Cerebellar nuclear complex (tissue), 1 donor: ENCODE results near the gene MAGEA2.
"Not testable (repeated sequence)": the region's sequence is repeated elsewhere in the genome, so short reads cannot be mapped to it uniquely, and the experiment has no call there.

Source experiments
- DNase-seq, 2 experiments: peaks; one replicate each; lab custom pipeline; 2025; lab: John Stamatoyannopoulos, UW

MAGEA2 gene

DNA sequence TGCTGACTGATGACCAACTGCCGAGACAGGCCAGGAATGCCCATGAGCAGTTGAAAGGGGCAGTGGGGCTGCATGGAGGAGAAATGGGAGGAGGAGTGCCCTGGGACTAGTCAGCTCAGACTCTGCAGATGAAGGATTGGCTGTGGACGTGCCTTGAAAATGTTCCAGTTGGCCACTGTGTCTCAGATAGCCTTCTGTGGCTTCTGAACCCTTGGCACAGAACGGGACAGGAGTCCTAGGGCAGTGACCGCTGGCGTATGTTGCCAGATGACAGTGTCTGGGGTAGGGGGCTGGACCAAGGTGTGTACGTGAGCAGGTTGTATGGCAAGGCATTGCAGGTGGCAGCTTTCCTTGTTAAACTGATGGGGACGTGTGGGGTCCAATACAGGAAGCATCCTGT lies 47.1 kb downstream of the MAGEA2 start:
- not testable (repeated sequence) for DNase-seq

DNA sequence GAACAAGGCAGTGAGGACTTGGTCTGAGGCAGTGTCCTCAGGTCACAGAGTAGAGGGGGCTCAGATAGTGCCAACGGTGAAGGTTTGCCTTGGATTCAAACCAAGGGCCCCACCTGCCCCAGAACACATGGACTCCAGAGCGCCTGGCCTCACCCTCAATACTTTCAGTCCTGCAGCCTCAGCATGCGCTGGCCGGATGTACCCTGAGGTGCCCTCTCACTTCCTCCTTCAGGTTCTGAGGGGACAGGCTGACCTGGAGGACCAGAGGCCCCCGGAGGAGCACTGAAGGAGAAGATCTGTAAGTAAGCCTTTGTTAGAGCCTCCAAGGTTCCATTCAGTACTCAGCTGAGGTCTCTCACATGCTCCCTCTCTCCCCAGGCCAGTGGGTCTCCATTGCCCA lies 53.3 kb downstream of the MAGEA2 start:
- DNase-seq, result not testable (repeated sequence)
